Measurements from ENCODE around the gene ERBB4. TPM values are rescaled to one million over a fixed set of nuclear protein-coding genes. Genes with fewer than 3 reads are reported as not detected.
A peak's percentile ranks its signal among the peaks of the same experiment; 100 is the strongest.

ERBB4 gene
- 0.05 TPM in 2 replicates for polyA plus RNA-seq (2012; rRNA removed)
- 0.05 and 0.08 TPM in 2 replicates for polyA plus RNA-seq (2012; cell fraction: cytosol; rRNA removed)
- 0.11 TPM in 1 of 2 replicates, not detected in the other for polyA plus RNA-seq (2012; cell fraction: nucleus; rRNA removed)

GRCh38 chr2:212538305-212539071 lies at the start of gene ERBB4:
TSS of gene ERBB4 (minus strand) at chr2:212538802. CDS start at chr2:212538530, 272 bp downstream.
- peak within 1 kb of the TSS; percentile 89 for H3K4me2 ChIP-seq
- POLR2A ChIA-PET = no interaction called here
- CTCF ChIA-PET = interaction anchor here (0.7 to 1.9 kb wide), 3 partner anchors 29 to 793 kb away, joined by 3 to 5 read pairs (median 5); no protein-coding TSS in a partner anchor

More at GRCh38 chr2:212538305-212539071, at the start of gene ERBB4:
- Histone ChIP-seq H3F3A (replicated peaks; ENCODE audit: insufficient read depth) (peaks cover 9% of the 10 kb centered on the region), H3K4me1 (ENCODE audit: control insufficient read depth in 1 of 2, insufficient read depth in 2 of 2, low read depth in 1 of 2, low read length in 1 of 2) (peaks cover 0 to 11% of the 10 kb centered on the region in 2 experiments; a peak in 2 of 4 replicates), H3K79me2 (ENCODE audit: insufficient read depth) (no peaks in the 10 kb centered on the region), H3K36me3 (replicated peaks in 1 of 2; ENCODE audit: control insufficient read depth in 1 of 2, insufficient read depth in 2 of 2, low read length in 1 of 2) (no peaks in the 10 kb centered on the region), H3K27me3 (ENCODE audit: insufficient read depth) (peaks cover 33% of the 10 kb centered on the region), H3K4me3 (ENCODE audit: low read depth in 2 of 2, low read length in 1 of 2) (peak within 1 kb of the TSS; percentile 65 to 72), H3K9ac (no peak within 1 kb of the TSS), H4K20me1 (ENCODE audit: insufficient read depth) (no peaks in the 10 kb centered on the region), H2AFZ (ENCODE audit: low read depth) (peak within 1 kb of the TSS; percentile 82; the same call in 1 of the 2 replicates), H3K9me2 (no peaks in the 10 kb centered on the region), H3K9me3 (no peaks in the 10 kb centered on the region), H3K27ac (ENCODE audit: low read depth in 2 of 2, low read length in 1 of 2) (no peak within 1 kb of the TSS)
- TF ChIP-seq FOSL2 (IDR thresholded peaks at IDR 0.05; ENCODE audit: borderline replicate concordance, low read depth) = no peak
- no peak for TF ChIP-seq MXI1 (IDR thresholded peaks at IDR 0.05; ENCODE audit: low read depth, low read length)
- no peak for TF ChIP-seq NFIC (IDR thresholded peaks at IDR 0.05; ENCODE audit: borderline replicate concordance)
- no peak for TF ChIP-seq ZBTB33 (IDR thresholded peaks at IDR 0.05; ENCODE audit: borderline replicate concordance, low read depth)
- TF ChIP-seq POLR2AphosphoS5 (IDR thresholded peaks at IDR 0.05; ENCODE audit: low read depth, low read length) = no peak
- TF ChIP-seq RCOR1 (IDR thresholded peaks at IDR 0.05; ENCODE audit: low read length) = no peak
- no peak for TF ChIP-seq TEAD4 (IDR thresholded peaks at IDR 0.05; ENCODE audit: borderline replicate concordance, insufficient read depth)
- TF ChIP-seq ELF1 (IDR thresholded peaks at IDR 0.05) = no peak
- TF ChIP-seq PBX3 (IDR thresholded peaks at IDR 0.05) = no peak
- no peak for TF ChIP-seq USF2 (IDR thresholded peaks at IDR 0.05; ENCODE audit: borderline replicate concordance, low read depth, low read length)
- 2% methylated on average over 33 of the region's 69 CpGs for WGBS (ENCODE audit: low lambda C conversion rate)
- DNase-seq = peak; percentile 51

Data from SK-N-SH (cell line).